Stomach (tissue), 9 donors: ENCODE results near the gene DMKN. TPM values are rescaled to one million over a fixed set of nuclear protein-coding genes. Genes with fewer than 3 reads are reported as not detected.

Source experiments
- DNase-seq, 2 donors: peaks; one replicate each; pipeline versions ENCODE4 v3.0.0 to v3.0.0-alpha.2; 2013 to 2019
- H3K27ac ChIP-seq, 5 donors: fragments of 200-600 bp in 4 of 5; sonication (generic) in 4 of 5; one replicate each; pipeline ENCODE4 v1.5.1; 2013 to 2019; ENCODE audit warnings: mild to moderate bottlenecking in 1 of 5, moderate library complexity in 1 of 5
- H3K27me3 ChIP-seq, 3 donors: fragments of 200-600 bp; sonication (generic); one replicate each; pipeline ENCODE4 v1.5.1; 2017 to 2019; ENCODE audit warnings: mixed run types in 1 of 3
- H3K36me3 ChIP-seq, 4 donors: fragments of 200-600 bp; sonication (generic); 1 replicate in 3 of 4; 2 replicates in 1 of 4; pipeline ENCODE4 v1.5.1; 2016 to 2019
- H3K4me1 ChIP-seq, 4 donors: fragments of 200-600 bp; sonication (generic); one replicate each; pipeline ENCODE4 v1.5.1; 2016 to 2019
- H3K4me3 ChIP-seq, 4 donors: fragments of 200-600 bp; sonication (generic) in 3 of 4; one replicate each; pipeline ENCODE4 v1.5.1; 2016 to 2019; ENCODE audit warnings: mild to moderate bottlenecking in 1 of 4
- H3K9me3 ChIP-seq, 4 donors: fragments of 200-600 bp; sonication (generic); one replicate each; pipeline ENCODE4 v1.5.1; 2016 to 2019
- CTCF ChIP-seq, 7 experiments: fragments of 450-650 bp in 4 of 7; fragments of 200-600 bp in 3 of 7; sonication (generic) in 3 of 7; IDR thresholded peaks; one replicate each; pipeline ENCODE4 v1.5.1; 2016 to 2019; ENCODE audit warnings: antibody characterized with exemption in 7 of 7, control low read depth in 2 of 7, mild to moderate bottlenecking in 1 of 7
- EP300 ChIP-seq: sonication (generic); formaldehyde crosslinking; IDR thresholded peaks from one replicate; pipeline ENCODE4 v1.6.1; 2017; ENCODE audit warnings: antibody characterized with exemption
- POLR2A ChIP-seq, 4 donors: fragments of 450-650 bp; IDR thresholded peaks; one replicate each; pipeline ENCODE4 v1.6.1; 2016; ENCODE audit warnings: antibody characterized with exemption in 4 of 4, control low read depth in 2 of 4, mild to moderate bottlenecking in 1 of 4, moderate library complexity in 1 of 4
- POLR2AphosphoS5 ChIP-seq, 3 donors: sonication (generic); formaldehyde crosslinking; IDR thresholded peaks; one replicate each; pipeline ENCODE4 v1.6.1; 2016; ENCODE audit warnings: antibody characterized with exemption in 3 of 3
- WGBS, 5 donors: extraction: QIAGEN DNeasy Blood & Tissue Kit in 3 of 5; methylation state at CpG; one replicate each; pipeline versions ENCODE4 v1.1.5 to v1.1.7; 2013 to 2018; 5-methylcytosine and 5-hydroxymethylcytosine counted together
- intact Hi-C: fragments of 100-400 bp; cut with DNase I; formaldehyde crosslinking; loops from one replicate; pipeline ENCODE4 v1.15.1; 2023; ENCODE audit warnings: low total_unique reads
- polyA plus RNA-seq, 3 donors: library from polyadenylated mRNA; stranded (reverse); fragments of 200-250 nt; gene quantifications; one replicate each; pipeline ENCODE4 v1.2.3, GENCODE V29; 2013
- total RNA-seq, 5 donors: library from RNA; depleted of rRNA; stranded (reverse); fragments of >200 nt; gene quantifications; one replicate each; pipeline versions ENCODE4 v1.1.0 to v1.2.3, GENCODE V29; 2014 to 2016
- donor health status: healthy with polysubstance abuse.
- donor health status: Bipolar disorder and iron deficiency.
- donor health status: healthy.

The DMKN gene
- total and polyA plus RNA-seq, 8 donors = 4.9 to 139 (median 36.9) TPM; not detected in 1

- TF ChIP-seq POLR2A (IDR thresholded peaks at IDR 0.05) = no peak
- no peak for TF ChIP-seq POLR2AphosphoS5 (IDR thresholded peaks at IDR 0.05)
- Histone ChIP-seq H3K9me3 (no peaks in the 10 kb centered on the region), H3K4me1 (peaks cover 13 to 44% (median 32%) of the 10 kb centered on the region in 4 donors), H3K36me3 (peaks cover 0 to 31% (median 12%) of the 10 kb centered on the region in 4 donors), H3K27me3 (no peaks in the 10 kb centered on the region), H3K4me3 (peak overlapping the region; percentile 82 to 89 (median 87)), H3K27ac (peak overlapping the region in 3 of 5 donors; percentile 84 to 92 (median 89))
- 70 to 83% (median 81%) methylated on average over 3 of the region's 3 CpGs for WGBS, 5 donors
- intact Hi-C loops = loop anchor here (10.0 kb wide), 1 partner anchor 171 kb away; the partner anchor contains the start of gene KMT2B
- DNase-seq = no peak
These were observed 30.8 kb upstream of the DMKN start for GRCh38 chr19:35544110-35544802.

GRCh38 chr19:35543280-35544109 is 30.0 kb upstream of the DMKN start:
- WGBS, 5 donors = 93 to 97% (median 96%) methylated on average over 7 to 15 of the region's 15 CpGs
- no peak for DNase-seq
- intact Hi-C loops = loop anchor here (10.0 kb wide), 1 partner anchor 171 kb away; the partner anchor contains the start of gene KMT2B
- H3K9me3 ChIP-seq = no peaks in the 10 kb centered on the region
- H3K4me1 ChIP-seq = peaks cover 13 to 42% (median 30%) of the 10 kb centered on the region in 4 donors
- H3K4me3 ChIP-seq = no peak overlapping the region
- no peak for TF ChIP-seq POLR2A (IDR thresholded peaks at IDR 0.05)
- TF ChIP-seq POLR2AphosphoS5 (IDR thresholded peaks at IDR 0.05) = no peak
- TF ChIP-seq EP300 = no peak
- no peak overlapping the region for H3K27ac ChIP-seq
- H3K27me3 ChIP-seq = no peaks in the 10 kb centered on the region
- H3K36me3 ChIP-seq = peaks cover 0 to 28% (median 11%) of the 10 kb centered on the region in 4 donors

GRCh38 chr19:35542209-35542608 is 28.8 kb upstream of the DMKN start:
- intact Hi-C loops = loop anchor here (10.0 kb wide), 1 partner anchor 173 kb away; the partner anchor contains the start of gene KMT2B
- no peak overlapping the region for H3K27ac ChIP-seq
- H3K9me3 ChIP-seq = no peaks in the 10 kb centered on the region
- H3K27me3 ChIP-seq = no peaks in the 10 kb centered on the region
- DNase-seq = no peak
- 94 to 96% (median 96%) methylated on average over 10 to 11 of the region's 11 CpGs for WGBS, 5 donors
- no peak overlapping the region for H3K4me3 ChIP-seq
- TF ChIP-seq CTCF (IDR thresholded peaks at IDR 0.05) (no peak), EP300 (no peak), POLR2AphosphoS5 (IDR thresholded peaks at IDR 0.05) (no peak), POLR2A (IDR thresholded peaks at IDR 0.05) (no peak)
- peaks cover 0 to 15% (median 5%) of the 10 kb centered on the region in 4 donors for H3K36me3 ChIP-seq
- peaks cover 13 to 34% (median 26%) of the 10 kb centered on the region in 4 donors for H3K4me1 ChIP-seq

- TF ChIP-seq POLR2A (IDR thresholded peaks at IDR 0.05) (no peak), EP300 (no peak), POLR2AphosphoS5 (IDR thresholded peaks at IDR 0.05) (no peak), CTCF (IDR thresholded peaks at IDR 0.05) (no peak)
- no peak overlapping the region for H3K27ac ChIP-seq
- intact Hi-C loops = loop anchor here (10.0 kb wide), 1 partner anchor 174 kb away; the partner anchor contains the start of gene KMT2B
- H3K4me1 ChIP-seq = peaks cover 0 to 19% (median 11%) of the 10 kb centered on the region in 4 donors
- H3K36me3 ChIP-seq = peaks cover 0 to 11% (median 4%) of the 10 kb centered on the region in 4 donors
- DNase-seq = no peak
- no peaks in the 10 kb centered on the region for H3K9me3 ChIP-seq
- H3K27me3 ChIP-seq = peaks cover 0 to 9% (median 0%) of the 10 kb centered on the region in 3 donors
- WGBS, 5 donors = 76 to 85% (median 79%) methylated on average over 6 to 7 of the region's 7 CpGs
- H3K4me3 ChIP-seq = no peak overlapping the region
These were observed 27.0 kb upstream of the DMKN start for GRCh38 chr19:35540356-35540927.

- DNase-seq = no peak
- Histone ChIP-seq H3K27me3 (peaks cover 0 to 15% (median 0%) of the 10 kb centered on the region in 3 donors), H3K9me3 (no peaks in the 10 kb centered on the region), H3K27ac (no peak overlapping the region), H3K4me3 (no peak overlapping the region), H3K4me1 (peaks cover 0 to 16% (median 10%) of the 10 kb centered on the region in 4 donors), H3K36me3 (peaks cover 0 to 11% (median 4%) of the 10 kb centered on the region in 4 donors)
- WGBS, 5 donors = 89 to 96% (median 94%) methylated on average over 12 of the region's 12 CpGs
- TF ChIP-seq POLR2A (IDR thresholded peaks at IDR 0.05) = no peak
- TF ChIP-seq EP300 = no peak
- TF ChIP-seq CTCF (IDR thresholded peaks at IDR 0.05) = no peak
- TF ChIP-seq POLR2AphosphoS5 (IDR thresholded peaks at IDR 0.05) = no peak
- intact Hi-C loops = loop anchor here (10.0 kb wide), 1 partner anchor 175 kb away; the partner anchor contains the start of gene KMT2B
These were observed 26.4 kb upstream of the DMKN start for GRCh38 chr19:35539850-35540249.
